Measurements from ENCODE around the gene PROB1.
"Not testable (repeated sequence)": the region's sequence is repeated elsewhere in the genome, so short reads cannot be mapped to it uniquely, and the experiment has no call there.

The PROB1 gene

GRCh38 chr5:139377226-139377625 is 17.7 kb downstream of the PROB1 start:
- no peak for DNase-seq

- DNase-seq, result no peak
Measured at GRCh38 chr5:139376364-139376763, 18.5 kb downstream of the PROB1 start.

GRCh38 chr5:139374909-139375308 is 20.0 kb downstream of the PROB1 start:
- no peak for DNase-seq

GRCh38 chr5:139371482-139372435 is 23.1 kb downstream of the PROB1 start:
- no peak for DNase-seq

- no peak for DNase-seq
Measured at GRCh38 chr5:139369181-139369580, 25.7 kb downstream of the PROB1 start.

- DNase-seq, result peak in 1 of 2 donors; percentile 14
Measured at GRCh38 chr5:139368613-139369012, 26.3 kb downstream of the PROB1 start.

GRCh38 chr5:139364466-139364865 is 30.4 kb downstream of the PROB1 start:
- DNase-seq, result no peak

GRCh38 chr5:139363937-139364336 is 31.0 kb downstream of the PROB1 start:
- DNase-seq, result no peak

- DNase-seq, result no peak
Measured at GRCh38 chr5:139361835-139362429, 33.0 kb downstream of the PROB1 start.

- DNase-seq, result no peak
Measured at GRCh38 chr5:139360384-139360783, 34.5 kb downstream of the PROB1 start.

GRCh38 chr5:139358064-139358463 is 36.8 kb downstream of the PROB1 start:
- DNase-seq, result no peak

GRCh38 chr5:139355900-139356299 is 39.0 kb downstream of the PROB1 start:
- DNase-seq, result not testable (repeated sequence)

- DNase-seq, result no peak
Measured at GRCh38 chr5:139354186-139354585, 40.7 kb downstream of the PROB1 start.

GRCh38 chr5:139347863-139348262 is 47.0 kb downstream of the PROB1 start:
- DNase-seq, result not testable (repeated sequence)

- not testable (repeated sequence) for DNase-seq
Measured at GRCh38 chr5:139345442-139345841, 49.5 kb downstream of the PROB1 start.

GRCh38 chr5:139344177-139344576 is 50.7 kb downstream of the PROB1 start:
- DNase-seq, result no peak

GRCh38 chr5:139343476-139343875 is 51.4 kb downstream of the PROB1 start:
- DNase-seq, result no peak

GRCh38 chr5:139342423-139342723 is 52.5 kb downstream of the PROB1 start:
- no peak for DNase-seq

- peak; percentile 85 to 98 for DNase-seq
Measured at GRCh38 chr5:139341689-139342422, 53.0 kb downstream of the PROB1 start, which contains the start of gene PAIP2. TSS of gene PAIP2 (plus strand) at chr5:139341854. CDS start at chr5:139363785, 21,931 bp downstream.

- DNase-seq, result no peak
Measured at GRCh38 chr5:139341187-139341688, 53.7 kb downstream of the PROB1 start.

Data from bone marrow (tissue), 2 donors.